Raji (cell line): ENCODE measurements around the gene KRTAP12-4.

Source experiments
- POLR2A ChIP-seq: IDR thresholded peaks from 2 replicates; pipeline ENCODE4 v1.6.1; 2011; ENCODE audit warnings: low read depth, low read length, control low read depth; ENCODE audit not compliant: insufficient read depth

KRTAP12-4 gene

GRCh38 chr21:44626262-44626661 lies 28.2 kb downstream of the KRTAP12-4 start:
- TF ChIP-seq POLR2A = no peak

DNA sequence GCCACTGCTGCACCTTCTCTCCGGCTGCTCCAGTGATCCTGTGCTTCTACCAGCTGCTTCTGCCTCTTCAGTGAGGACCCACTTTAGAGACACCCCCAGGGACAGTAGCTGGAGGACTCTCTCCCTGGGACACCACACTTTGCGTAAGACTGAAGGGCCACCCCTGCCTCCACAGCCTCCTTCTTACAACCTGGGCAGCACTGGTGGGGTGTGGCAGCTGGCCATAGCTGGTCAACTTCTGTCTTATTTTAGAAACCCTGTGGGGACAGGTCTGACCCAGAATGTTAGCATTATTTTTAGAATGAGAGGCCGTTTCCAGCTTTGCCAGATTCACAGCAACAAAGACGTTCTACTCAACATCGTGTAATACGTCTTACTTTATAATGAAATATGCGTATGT lies 28.7 kb downstream of the KRTAP12-4 start:
- no peak for TF ChIP-seq POLR2A

GRCh38 chr21:44623575-44623974 lies 30.9 kb downstream of the KRTAP12-4 start:
- no peak for TF ChIP-seq POLR2A

- TF ChIP-seq POLR2A = no peak
Measured at GRCh38 chr21:44619886-44620285, 34.6 kb downstream of the KRTAP12-4 start.

- TF ChIP-seq POLR2A = no peak
Measured at GRCh38 chr21:44618909-44619308, 35.5 kb downstream of the KRTAP12-4 start.

DNA sequence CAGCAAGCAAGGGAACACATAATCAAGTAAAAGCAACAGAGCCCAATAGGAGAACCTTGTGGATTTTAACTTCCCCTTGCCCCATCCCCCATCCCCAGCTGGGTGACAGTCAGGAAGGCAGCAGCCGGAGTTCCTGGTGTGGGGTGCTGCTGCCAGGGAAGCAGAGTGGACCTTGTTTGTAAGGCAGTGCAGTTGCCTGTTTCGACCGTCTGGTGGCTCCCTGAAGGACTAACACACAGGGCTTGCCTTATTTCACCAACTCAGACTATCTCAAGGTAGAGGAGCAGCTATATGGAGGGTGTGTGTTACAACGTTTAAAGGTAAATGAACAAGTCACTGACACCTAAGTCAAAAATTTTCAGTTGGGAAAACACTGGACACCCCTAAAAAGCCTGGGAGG lies 36.0 kb downstream of the KRTAP12-4 start:
- no peak for TF ChIP-seq POLR2A

GRCh38 chr21:44617071-44617501 lies 37.4 kb downstream of the KRTAP12-4 start:
- TF ChIP-seq POLR2A = no peak

- TF ChIP-seq POLR2A = no peak
Measured at GRCh38 chr21:44616591-44616926, 37.9 kb downstream of the KRTAP12-4 start.

DNA sequence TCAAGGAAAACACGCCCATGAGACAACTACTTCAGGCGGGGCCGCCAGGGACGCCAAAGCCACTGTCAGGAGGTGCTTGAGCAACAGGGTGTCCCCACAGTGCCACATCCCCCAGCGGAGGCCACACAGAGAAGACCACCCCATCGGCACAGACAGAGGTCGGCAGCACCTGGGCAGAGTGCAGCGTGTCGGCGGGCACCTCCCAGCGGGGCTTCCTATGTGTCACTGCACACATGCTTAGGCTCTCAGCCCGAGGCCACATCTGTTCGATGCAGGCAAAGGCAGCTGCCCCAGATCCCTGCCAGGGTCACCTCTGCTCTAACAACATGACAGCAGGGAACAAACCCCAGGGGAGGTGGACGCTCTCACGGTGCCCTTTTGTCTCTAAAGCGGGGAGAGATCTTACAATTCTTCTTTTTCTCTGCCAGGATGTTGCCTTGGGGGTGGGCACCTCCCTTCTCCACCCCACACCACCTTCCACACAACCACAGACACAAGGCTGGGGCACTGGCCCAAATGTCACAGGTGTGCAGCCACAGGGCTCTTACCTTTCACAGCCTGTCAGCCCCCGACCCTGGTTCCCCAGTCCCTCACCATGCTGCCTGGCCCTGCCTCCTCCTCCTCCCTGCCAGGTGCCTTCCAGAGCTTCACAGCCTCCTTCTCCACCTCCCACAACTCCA lies 38.4 kb downstream of the KRTAP12-4 start:
- TF ChIP-seq POLR2A = no peak

- no peak for TF ChIP-seq POLR2A
Measured at GRCh38 chr21:44615466-44615865, 39.0 kb downstream of the KRTAP12-4 start.

DNA sequence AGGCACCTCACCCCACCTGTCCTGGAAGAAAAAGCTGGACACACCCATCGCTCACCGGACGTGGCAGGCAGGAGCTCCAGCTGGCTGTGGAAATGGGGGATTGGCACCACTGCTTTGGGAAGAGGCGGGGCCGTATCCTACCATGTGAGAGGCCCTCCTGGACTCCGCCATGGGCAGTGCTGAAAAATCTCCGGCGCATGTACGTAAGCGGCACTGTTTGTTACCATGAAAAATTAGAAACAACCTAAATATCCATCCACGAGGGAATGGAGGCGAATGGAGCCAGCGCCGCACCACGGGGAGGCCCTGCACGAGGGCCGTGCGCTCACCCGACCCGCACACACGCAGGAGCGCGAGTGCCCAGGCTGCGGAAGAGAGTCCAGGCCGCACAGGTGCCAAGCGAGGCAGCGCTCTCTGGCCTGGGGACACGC lies 39.5 kb downstream of the KRTAP12-4 start:
- TF ChIP-seq POLR2A = no peak

- no peak for TF ChIP-seq POLR2A
Measured at GRCh38 chr21:44614161-44614631, 40.3 kb downstream of the KRTAP12-4 start.

GRCh38 chr21:44613386-44614155 lies 40.9 kb downstream of the KRTAP12-4 start:
- TF ChIP-seq POLR2A = no peak

DNA sequence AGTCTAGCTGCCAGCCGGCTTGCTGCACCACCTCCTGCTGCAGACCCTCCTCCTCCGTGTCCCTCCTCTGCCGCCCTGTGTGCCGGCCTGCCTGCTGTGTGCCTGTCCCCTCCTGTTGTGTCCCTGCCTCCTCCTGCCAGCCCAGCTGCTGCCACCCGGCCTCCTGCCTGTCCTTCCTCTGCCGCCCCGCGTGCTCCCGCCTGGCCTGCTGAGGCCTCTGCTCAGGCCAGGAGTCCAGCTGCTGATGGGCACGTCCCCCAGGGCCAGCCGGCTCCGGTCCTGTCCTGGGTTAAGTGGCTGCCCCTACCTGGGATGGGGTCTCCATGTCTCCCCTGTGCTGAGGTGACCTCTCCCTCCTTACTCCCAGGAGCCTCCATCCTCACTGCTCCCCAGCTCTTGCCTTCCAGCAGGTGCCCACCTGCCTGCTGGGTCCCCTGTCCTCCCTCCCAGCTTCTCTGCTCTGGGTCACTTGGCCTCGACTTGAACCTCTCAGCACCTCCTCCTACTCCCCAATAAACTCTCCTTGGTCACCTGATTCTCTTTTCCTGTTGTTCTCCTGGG lies 41.7 kb downstream of the KRTAP12-4 start:
- no peak for TF ChIP-seq POLR2A

DNA sequence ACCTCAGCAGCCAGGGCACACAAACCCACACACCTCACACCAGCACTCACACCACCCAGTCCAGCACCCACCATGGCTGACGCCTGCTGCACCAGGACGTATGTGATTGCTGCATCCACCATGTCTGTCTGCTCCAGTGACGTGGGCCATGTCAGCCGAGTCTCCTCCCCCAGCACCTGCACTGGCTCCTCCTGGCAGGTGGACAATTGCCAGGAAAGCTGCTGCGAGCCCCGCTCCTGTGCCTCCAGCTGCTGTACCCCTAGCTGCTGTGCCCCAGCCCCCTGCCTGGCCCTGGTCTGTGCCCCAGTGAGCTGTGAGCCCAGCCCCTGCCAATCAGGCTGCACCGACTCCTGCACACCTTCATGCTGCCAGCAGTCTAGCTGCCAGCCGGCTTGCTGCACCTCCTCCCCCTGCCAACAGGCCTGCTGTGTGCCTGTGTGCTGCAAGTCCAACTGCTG lies 42.4 kb downstream of the KRTAP12-4 start, which contains the start of gene KRTAP10-8:
Gene KRTAP10-8, plus strand, starts transcription at position 51 of the 458 bp plus-strand sequence. Its CDS starts 22 bp downstream, at position 73.
- no peak for TF ChIP-seq POLR2A

GRCh38 chr21:44611551-44611950 lies 42.9 kb downstream of the KRTAP12-4 start:
- no peak for TF ChIP-seq POLR2A

- TF ChIP-seq POLR2A = no peak
Measured at GRCh38 chr21:44609193-44609592, 45.3 kb downstream of the KRTAP12-4 start.

- TF ChIP-seq POLR2A = no peak
Measured at GRCh38 chr21:44606495-44606894, 48.0 kb downstream of the KRTAP12-4 start.
